ENCODE data around the gene GOLGA3.

The GOLGA3 gene

GRCh38 chr12:132720606-132721345, 107.9 kb downstream of the GOLGA3 start:
- no peak for DNase-seq

DNA sequence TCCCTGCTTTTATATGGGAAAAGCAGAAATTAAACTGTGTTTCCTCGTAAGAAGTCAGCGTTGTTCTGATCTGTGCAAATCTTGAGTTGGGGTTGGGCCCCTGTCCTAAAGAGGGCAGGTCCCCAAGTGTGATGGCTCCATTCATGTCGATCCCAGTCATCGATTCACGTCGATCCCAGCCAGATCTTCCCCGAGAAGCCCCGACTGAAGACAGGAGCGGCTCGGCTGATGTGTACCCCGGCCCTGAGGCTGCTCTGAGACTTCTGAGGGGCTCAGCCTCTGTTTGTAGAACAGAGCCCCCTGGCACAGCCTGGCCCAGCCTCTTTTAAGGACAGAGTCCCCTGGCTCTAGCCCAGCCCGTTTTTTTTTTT, 108.7 kb downstream of the GOLGA3 start:
- no peak for DNase-seq

DNA sequence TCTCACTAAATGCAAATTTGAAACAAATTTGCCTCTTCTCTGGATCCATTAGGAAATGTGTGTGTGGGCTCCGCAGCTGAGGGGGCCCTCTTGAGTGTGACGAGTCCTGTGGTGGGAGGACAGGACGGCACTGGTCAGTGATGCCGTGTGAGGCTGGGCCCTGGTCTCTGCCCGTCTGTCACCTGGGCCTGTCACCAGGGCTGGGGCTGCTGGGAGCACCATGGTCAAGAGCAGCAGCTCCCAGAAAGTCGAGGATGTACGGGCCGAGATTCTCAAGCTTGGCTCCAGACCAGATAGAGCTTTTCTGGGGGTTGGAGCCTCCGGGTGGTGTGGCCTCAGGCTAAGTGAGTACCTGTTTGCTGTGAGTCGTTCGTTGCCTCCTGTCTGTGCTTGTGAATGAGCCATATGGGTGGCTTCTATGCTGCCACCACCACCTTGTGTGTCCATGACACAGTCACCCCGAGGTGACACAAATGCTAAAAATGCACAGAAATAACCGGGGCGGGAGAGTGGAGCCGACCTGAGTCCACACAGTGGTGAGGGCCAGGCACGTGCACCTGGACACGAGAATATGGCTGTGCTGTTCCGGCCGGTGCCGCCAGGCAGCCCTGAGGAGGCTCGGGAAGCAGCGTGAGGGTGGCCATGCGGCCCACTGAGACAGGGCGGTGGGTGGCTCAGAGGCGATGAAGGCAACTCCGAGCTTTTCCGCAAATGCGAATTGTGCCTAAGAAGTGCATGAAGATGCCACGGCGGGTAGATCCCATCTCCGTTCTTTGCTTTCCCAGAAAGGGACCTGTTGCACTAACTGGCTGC, 109.3 kb downstream of the GOLGA3 start:
- no peak for DNase-seq

All from C1 segment of cervical spinal cord (tissue), 14 donors.